Amniotic epithelial cell (primary cell): ENCODE data around the gene ZNF331.

ENCODE experiments used
- DNase-seq: peaks from one replicate; pipeline ENCODE4 v3.0.0-alpha.2; 2010; ENCODE audit warnings: low read depth

ZNF331 gene

GRCh38 chr19:53576941-53577653, 39.2 kb downstream of the ZNF331 start:
- no peak for DNase-seq

- DNase-seq: no peak
These were observed 40.0 kb downstream of the ZNF331 start for GRCh38 chr19:53577968-53578367.

GRCh38 chr19:53579518-53579917, 41.6 kb downstream of the ZNF331 start:
- no peak for DNase-seq

- no peak for DNase-seq
These were observed 43.2 kb downstream of the ZNF331 start for GRCh38 chr19:53580871-53581835.

- DNase-seq: no peak
These were observed 43.9 kb downstream of the ZNF331 start for GRCh38 chr19:53581871-53582279.

- no peak for DNase-seq
These were observed 45.2 kb downstream of the ZNF331 start for GRCh38 chr19:53583181-53583580.

- no peak for DNase-seq
These were observed 48.3 kb downstream of the ZNF331 start for GRCh38 chr19:53586277-53586691.

GRCh38 chr19:53594811-53595509, 57.0 kb downstream of the ZNF331 start:
- no peak for DNase-seq

GRCh38 chr19:53595510-53595867, 57.5 kb downstream of the ZNF331 start:
- no peak for DNase-seq

GRCh38 chr19:53596056-53596455, 58.1 kb downstream of the ZNF331 start:
- no peak for DNase-seq

- DNase-seq: no peak
These were observed 59.1 kb downstream of the ZNF331 start for GRCh38 chr19:53597023-53597422.

GRCh38 chr19:53598361-53598760, 60.4 kb downstream of the ZNF331 start:
- no peak for DNase-seq

- DNase-seq: no peak
These were observed 62.3 kb downstream of the ZNF331 start for GRCh38 chr19:53600217-53600616.

- DNase-seq: no peak
These were observed 68.1 kb downstream of the ZNF331 start for GRCh38 chr19:53606031-53606430.

GRCh38 chr19:53608381-53608780, 70.4 kb downstream of the ZNF331 start:
- no peak for DNase-seq

GRCh38 chr19:53612762-53613526, 75.0 kb downstream of the ZNF331 start:
- DNase-seq: no peak

GRCh38 chr19:53621885-53622740, 84.2 kb downstream of the ZNF331 start:
- peak; percentile 6 for DNase-seq

- no peak for DNase-seq
These were observed 87.0 kb downstream of the ZNF331 start for GRCh38 chr19:53624771-53625545.

GRCh38 chr19:53626486-53626885, 88.5 kb downstream of the ZNF331 start:
- no peak for DNase-seq

GRCh38 chr19:53626976-53627375, 89.0 kb downstream of the ZNF331 start:
- DNase-seq: no peak
